Astrocyte of the spinal cord (primary cell): ENCODE data around the gene CDC42BPA.
A peak's percentile ranks its signal among the peaks of the same experiment; 100 is the strongest.
"Not testable (repeated sequence)": the region's sequence is repeated elsewhere in the genome, so short reads cannot be mapped to it uniquely, and the experiment has no call there.

Experiments used
- DNase-seq: peaks from one replicate; pipeline ENCODE4 v3.0.0; 2011; ENCODE audit warnings: low read depth, low spot score
- H3K4me3 ChIP-seq: 2 replicates; pipeline ENCODE4 v1.5.1; 2011; ENCODE audit warnings: low read depth, mild to moderate bottlenecking, low read length, moderate library complexity
- in situ Hi-C: cut with HindIII; loops from 2 replicates; pipeline ENCODE4 v1.10.0; 2017; ENCODE audit warnings: low sequenced_read_pairs
- TF ChIP-seq, protein P1 (sequence below): IDR thresholded peaks from 2 replicates; pipeline ENCODE4 v1.5.1; 2012; ENCODE audit warnings: low read depth, mild to moderate bottlenecking, low read length, inconsistent platforms

CDC42BPA gene

DNA sequence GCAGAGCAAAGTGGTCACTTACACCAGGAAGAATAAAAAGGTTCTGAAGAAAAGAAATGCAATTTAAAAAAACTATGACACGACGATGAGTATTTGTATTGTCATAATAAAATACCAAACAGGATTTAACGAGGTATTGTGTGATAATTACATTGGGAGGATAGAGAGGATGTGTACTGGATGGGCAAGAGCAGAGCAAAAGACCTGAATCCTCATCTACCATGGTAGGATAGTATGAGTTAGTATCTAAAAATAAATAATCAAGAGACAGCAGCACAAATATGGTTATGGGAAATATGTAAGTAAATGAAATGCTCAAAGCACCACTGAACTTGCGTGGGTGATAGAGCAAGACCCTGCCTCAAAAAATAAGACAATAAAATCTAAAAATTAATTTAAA lies 162.6 kb downstream of the CDC42BPA start:
- in situ Hi-C loops: no loop called here
- TF ChIP-seq, protein P1, sequence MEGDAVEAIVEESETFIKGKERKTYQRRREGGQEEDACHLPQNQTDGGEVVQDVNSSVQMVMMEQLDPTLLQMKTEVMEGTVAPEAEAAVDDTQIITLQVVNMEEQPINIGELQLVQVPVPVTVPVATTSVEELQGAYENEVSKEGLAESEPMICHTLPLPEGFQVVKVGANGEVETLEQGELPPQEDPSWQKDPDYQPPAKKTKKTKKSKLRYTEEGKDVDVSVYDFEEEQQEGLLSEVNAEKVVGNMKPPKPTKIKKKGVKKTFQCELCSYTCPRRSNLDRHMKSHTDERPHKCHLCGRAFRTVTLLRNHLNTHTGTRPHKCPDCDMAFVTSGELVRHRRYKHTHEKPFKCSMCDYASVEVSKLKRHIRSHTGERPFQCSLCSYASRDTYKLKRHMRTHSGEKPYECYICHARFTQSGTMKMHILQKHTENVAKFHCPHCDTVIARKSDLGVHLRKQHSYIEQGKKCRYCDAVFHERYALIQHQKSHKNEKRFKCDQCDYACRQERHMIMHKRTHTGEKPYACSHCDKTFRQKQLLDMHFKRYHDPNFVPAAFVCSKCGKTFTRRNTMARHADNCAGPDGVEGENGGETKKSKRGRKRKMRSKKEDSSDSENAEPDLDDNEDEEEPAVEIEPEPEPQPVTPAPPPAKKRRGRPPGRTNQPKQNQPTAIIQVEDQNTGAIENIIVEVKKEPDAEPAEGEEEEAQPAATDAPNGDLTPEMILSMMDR: no peak
- no peak for DNase-seq
- no peak overlapping the region for H3K4me3 ChIP-seq

DNA sequence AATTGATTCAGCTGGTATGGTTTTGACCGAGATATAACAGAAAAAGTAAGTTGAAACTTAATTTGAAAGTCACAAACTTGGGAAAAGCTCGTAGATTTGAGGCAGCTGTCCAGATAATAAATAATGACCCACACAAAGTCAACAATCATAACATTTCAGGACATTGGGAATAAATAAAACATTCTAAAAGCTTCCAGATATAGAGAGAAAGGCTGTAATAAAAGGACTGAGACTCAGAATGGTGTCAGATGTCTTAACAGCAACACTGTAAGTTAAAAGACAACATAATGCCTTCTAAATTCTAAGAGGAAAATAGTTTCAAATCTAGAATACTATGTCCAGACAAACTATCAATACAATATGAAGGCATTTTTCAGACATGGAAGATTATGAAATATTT lies 163.3 kb downstream of the CDC42BPA start:
- no peak for DNase-seq
- TF ChIP-seq, protein P1: no peak
- in situ Hi-C loops: no loop called here
- H3K4me3 ChIP-seq: no peak overlapping the region

DNA sequence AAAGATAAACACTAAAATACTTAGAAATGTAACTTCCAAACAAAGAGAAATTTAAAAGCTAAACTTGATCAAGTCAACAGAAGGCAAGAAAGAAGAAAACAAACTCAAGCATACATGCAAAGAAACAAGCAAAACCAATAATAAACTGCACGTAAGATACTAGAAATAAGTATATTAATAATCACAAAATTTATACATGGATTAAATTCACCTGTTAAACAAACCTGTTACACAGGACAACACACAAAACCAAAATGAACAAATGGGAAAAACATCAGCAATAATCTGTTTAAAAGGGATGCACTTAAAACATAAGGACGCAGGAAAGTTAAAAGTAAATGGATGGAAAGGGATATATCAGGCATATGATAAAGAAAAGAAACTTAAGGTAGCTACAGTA lies 165.8 kb downstream of the CDC42BPA start:
- in situ Hi-C loops: no loop called here
- TF ChIP-seq, protein P1: no peak
- no peak for DNase-seq

DNA sequence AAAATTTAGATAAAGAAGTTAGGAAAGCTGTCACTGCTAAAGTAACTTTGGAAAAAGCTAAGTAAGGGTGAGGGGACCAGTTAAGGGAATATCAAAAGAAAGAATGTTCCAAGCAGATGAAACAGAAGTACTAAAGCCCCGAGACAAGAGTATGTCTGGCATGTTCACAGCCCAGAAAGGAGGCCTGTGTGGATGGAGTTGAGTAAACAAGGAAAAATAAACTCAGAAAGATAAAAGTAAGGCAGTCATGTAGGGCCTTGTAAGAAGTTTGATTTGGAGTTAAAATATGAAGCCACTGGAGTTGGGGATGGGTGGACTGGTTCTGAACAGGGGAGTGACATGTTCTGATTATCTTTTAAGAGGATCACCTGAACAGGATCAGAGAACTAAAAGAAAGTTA lies 177.9 kb downstream of the CDC42BPA start:
- in situ Hi-C loops: no loop called here
- no peak overlapping the region for H3K4me3 ChIP-seq
- TF ChIP-seq, protein P1: no peak
- DNase-seq: no peak

More for the DNA sequence above, 165.8 kb downstream of the CDC42BPA start:
- H3K4me3 ChIP-seq: no peak overlapping the region

DNA sequence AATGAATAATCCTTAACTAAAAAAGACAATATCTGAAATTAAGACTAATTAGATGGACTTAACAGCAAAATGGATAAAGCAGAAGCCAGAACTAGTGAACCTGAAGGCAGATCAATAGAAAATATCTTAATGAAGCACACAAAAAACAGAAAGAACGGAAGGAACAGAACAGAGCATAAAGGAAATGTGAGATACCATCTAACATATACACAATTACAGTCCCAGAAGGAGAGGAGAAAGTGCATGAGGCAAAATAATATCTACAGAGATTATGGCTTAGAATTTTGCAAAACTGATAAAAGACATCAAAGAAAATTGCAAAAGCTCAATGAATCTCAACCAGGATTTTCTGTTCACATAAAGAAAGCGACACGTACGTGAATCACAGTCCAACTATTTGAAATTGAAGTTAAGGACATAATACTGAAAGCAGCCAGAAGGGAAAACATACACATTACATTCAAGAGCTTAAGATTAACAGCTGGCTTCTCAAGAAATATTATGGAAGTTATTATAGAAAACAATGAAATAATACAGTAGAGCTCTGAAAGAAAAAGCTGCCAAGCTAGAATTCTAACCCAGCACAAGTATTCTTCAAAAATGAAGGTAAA lies 182.0 kb downstream of the CDC42BPA start:
- TF ChIP-seq, protein P1: no peak
- DNase-seq: peak; percentile 10
- in situ Hi-C loops: no loop called here
- H3K4me3 ChIP-seq: no peak overlapping the region

DNA sequence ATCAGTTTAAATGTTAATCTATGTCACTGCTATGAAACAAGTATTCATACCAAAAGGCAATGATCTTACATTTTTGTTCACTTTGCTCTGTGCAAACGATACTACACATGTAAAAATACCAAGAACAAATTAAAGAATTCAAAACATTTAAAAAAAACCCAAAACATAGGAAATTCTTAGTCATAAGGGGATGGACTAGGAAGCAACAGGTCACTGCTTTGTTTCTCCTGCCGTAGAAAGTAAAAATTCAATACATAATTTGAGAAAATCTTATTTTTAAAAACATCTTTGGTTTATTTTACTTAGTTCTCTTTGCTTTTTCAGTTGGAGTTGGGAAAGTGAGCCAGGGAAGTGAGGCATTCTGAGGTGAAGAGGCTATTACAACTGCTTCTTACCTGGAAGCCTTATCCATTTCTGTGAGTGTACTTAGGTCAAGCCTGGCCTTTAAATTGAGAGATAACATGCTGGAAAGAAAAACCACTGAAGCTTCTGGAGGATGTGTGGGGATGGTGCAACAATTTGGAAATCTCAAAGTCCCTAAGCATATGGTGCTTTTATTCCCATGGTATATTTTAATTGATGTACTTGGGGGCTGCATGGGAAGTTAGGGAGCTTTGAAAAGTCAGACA lies 183.5 kb downstream of the CDC42BPA start:
- TF ChIP-seq, protein P1: no peak
- in situ Hi-C loops: no loop called here
- peak; percentile 30 for DNase-seq
- H3K4me3 ChIP-seq: no peak overlapping the region

DNA sequence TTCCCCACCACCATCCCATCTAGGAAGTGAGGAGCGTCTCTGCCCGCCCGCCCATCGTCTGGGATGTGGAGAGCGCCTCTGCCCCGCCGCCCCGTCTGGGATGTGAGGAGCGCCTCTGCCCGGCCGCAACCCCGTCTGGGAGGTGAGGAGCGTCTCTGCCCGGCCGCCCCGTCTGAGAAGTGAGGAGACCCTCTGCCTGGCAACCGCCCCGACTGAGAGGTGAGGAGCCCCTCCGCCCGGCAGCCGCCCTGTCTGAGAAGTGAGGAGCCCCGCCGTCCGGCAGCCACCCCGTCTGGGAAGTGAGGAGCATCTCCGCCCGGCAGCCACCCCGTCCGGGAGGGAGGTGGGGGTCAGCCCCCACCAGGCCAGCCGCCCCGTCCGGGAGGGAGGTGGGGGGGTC lies 185.6 kb downstream of the CDC42BPA start:
- DNase-seq, H3K4me3 ChIP-seq, in situ Hi-C loops: not testable (repeated sequence)
